GM12801 (cell line): Measurements from ENCODE around the gene PLCB1.

Experiments
- TF ChIP-seq, protein P1 (sequence below): IDR thresholded peaks from one replicate; pipeline ENCODE4 v1.5.1; 2011; ENCODE audit warnings: control low read depth; ENCODE audit not compliant: insufficient read length; ENCODE audit errors: extremely low read depth

Gene PLCB1

DNA sequence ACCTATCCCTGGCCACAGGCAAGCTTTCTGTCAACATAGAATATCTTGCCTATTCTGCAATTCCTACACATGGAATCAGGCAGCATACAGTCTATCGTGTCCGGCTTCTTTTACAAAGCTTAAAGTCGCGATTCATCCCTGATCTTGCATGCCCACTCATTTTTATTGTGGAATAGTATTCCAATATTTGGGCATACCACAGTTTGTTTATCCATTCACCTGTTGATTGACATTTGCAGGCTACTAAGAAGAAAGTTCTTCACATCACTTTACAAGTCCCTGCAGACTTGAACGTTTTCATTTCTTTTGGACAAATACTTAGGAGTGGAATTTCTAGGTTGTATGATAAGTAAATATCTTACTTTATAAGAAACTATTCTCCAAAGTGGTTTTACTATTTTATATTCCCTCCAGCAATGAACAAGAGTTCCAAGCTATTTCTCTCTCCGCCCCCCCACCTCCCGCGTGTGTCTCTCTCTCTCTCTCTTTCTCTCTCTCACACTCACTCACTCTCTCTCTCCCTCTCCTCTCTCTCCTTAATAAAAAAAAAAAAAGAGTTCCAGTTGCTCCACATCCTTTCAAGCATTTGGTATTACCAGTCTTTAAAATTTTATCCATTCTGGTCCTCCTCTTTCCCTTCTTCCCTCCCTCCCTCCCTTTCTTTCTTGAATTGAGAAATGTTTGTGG, 1.1 kb upstream of the PLCB1 start:
- TF ChIP-seq, protein P1, sequence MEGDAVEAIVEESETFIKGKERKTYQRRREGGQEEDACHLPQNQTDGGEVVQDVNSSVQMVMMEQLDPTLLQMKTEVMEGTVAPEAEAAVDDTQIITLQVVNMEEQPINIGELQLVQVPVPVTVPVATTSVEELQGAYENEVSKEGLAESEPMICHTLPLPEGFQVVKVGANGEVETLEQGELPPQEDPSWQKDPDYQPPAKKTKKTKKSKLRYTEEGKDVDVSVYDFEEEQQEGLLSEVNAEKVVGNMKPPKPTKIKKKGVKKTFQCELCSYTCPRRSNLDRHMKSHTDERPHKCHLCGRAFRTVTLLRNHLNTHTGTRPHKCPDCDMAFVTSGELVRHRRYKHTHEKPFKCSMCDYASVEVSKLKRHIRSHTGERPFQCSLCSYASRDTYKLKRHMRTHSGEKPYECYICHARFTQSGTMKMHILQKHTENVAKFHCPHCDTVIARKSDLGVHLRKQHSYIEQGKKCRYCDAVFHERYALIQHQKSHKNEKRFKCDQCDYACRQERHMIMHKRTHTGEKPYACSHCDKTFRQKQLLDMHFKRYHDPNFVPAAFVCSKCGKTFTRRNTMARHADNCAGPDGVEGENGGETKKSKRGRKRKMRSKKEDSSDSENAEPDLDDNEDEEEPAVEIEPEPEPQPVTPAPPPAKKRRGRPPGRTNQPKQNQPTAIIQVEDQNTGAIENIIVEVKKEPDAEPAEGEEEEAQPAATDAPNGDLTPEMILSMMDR = no peak

DNA sequence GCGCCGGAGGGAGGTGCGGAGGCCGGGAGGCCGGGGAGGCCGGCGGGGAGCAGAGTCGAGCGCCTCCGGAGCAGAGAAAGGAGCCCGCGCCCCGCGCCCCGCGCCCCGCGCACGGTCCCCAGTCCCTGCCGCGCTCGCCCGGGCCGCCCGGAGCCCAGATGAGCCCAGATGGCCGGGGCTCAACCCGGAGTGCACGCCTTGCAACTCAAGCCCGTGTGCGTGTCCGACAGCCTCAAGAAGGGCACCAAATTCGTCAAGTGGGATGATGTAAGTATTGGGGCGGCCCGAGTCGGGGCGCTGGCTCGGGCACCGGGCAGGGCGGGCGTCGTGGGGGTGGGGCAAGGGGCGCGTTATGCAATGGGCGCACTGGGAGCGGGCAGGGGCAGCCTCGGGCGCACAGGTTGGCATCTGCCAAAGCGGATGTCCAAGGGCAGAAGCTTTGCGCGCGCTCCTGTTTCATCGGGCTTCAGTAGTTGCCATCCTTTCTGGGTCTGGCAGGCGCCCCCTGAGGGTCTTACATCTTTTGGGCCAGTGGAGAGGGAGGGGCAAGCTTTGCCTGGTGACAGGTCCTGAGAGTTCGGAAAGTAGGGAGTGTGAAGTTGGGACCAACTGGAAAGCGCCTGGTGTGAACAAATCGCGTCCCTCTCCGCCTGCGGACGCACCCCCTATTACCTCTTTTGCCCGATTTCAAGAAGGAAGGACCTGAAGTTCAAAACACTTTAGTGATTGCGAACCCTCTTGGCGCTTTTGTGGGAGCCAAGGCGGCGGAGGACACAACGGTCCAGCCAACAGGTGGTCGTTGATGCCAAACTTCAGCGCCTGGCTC, 631 bp downstream of the PLCB1 start:
- TF ChIP-seq, protein P1 = no peak

- TF ChIP-seq, protein P1 = no peak
Observed at GRCh38 chr20:8133310-8133768, 1.3 kb downstream of the PLCB1 start.

GRCh38 chr20:8133851-8134451, 1.9 kb downstream of the PLCB1 start:
- TF ChIP-seq, protein P1 = no peak

DNA sequence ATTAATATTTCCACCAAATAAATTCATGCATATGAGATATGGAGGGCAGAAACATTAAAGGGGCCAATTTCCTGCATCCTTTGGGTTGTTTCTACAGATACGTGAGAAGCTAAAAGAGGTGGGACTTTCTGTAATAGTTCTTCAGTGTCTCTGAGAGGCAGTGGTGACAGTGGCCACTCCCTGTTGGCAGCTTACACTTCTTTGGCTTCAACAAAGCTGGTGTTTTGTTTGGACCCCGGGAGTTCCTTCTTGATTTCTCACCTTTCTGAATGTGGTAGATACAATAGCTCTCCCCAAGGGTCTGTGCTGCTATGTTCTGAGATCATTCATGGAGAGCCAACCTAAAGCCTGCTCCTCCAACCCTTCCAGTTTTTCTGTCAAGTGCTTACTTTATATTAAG, 7.8 kb downstream of the PLCB1 start:
- TF ChIP-seq, protein P1 = no peak

DNA sequence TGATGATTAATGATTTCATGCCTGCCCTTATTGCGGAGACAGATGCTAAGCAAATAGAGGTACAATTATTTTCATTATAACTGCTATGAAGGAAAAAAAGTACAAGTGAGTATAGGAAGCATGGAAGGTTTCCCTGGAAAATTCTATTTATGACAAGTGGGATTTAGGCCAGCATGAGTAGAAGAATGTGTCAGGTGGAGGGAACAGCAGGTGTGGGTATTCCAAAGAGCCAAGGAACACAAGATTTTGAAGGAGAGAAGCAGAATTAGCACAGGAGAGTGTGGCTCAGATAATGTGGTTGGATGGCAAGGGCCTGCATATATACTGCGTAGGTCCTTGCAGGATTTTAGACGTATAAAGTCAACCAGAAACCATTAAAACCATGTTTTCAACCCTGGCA, 11.4 kb downstream of the PLCB1 start:
- TF ChIP-seq, protein P1 = no peak

GRCh38 chr20:8144282-8145245, 12.5 kb downstream of the PLCB1 start:
- TF ChIP-seq, protein P1 = no peak
